Loucy (cell line): ENCODE data around the gene CKS2.

Source experiments
- H2AFZ ChIP-seq: fragments of 200-600 bp; sonication (generic); 2 replicates; pipeline ENCODE4 v1.6.0; 2016; ENCODE audit warnings: antibody characterized with exemption, mild to moderate bottlenecking, low read length, moderate library complexity
- H3F3A ChIP-seq: fragments of 200-600 bp; 2 replicates; pipeline ENCODE4 v1.6.0; 2016; ENCODE audit warnings: antibody characterized with exemption, low read depth, mild to moderate bottlenecking
- H3K27me3 ChIP-seq: fragments of 200-600 bp; sonication (generic); 2 replicates; pipeline ENCODE4 v1.6.1; 2014; ENCODE audit warnings: low read length, mild to moderate bottlenecking; ENCODE audit not compliant: insufficient read depth, poor library complexity, severe bottlenecking
- H3K36me3 ChIP-seq: fragments of 200-600 bp; sonication (generic); 2 replicates; pipeline ENCODE4 v1.6.1; 2016; ENCODE audit warnings: low read length; ENCODE audit not compliant: insufficient read depth
- H3K4me1 ChIP-seq: fragments of 200-600 bp; sonication (generic); 2 replicates; pipeline ENCODE4 v1.5.1; 2014; ENCODE audit warnings: low read length, mild to moderate bottlenecking; ENCODE audit not compliant: insufficient read depth, poor library complexity, severe bottlenecking
- H3K4me2 ChIP-seq: fragments of 200-600 bp; sonication (generic); 2 replicates; pipeline ENCODE4 v1.6.0; 2014; ENCODE audit warnings: antibody characterized with exemption, low read length, low read depth, mild to moderate bottlenecking; ENCODE audit not compliant: poor library complexity, severe bottlenecking
- H3K4me3 ChIP-seq: fragments of 200-600 bp; sonication (generic); 2 replicates; pipeline ENCODE4 v1.5.1; 2014; ENCODE audit warnings: low read length, mild to moderate bottlenecking, mixed read lengths; ENCODE audit not compliant: poor library complexity, severe bottlenecking
- H3K79me2 ChIP-seq: fragments of 200-600 bp; sonication (generic); 2 replicates; pipeline ENCODE4 v1.6.1; 2014; ENCODE audit warnings: low read length; ENCODE audit not compliant: insufficient read depth
- H3K9ac ChIP-seq: fragments of 200-600 bp; sonication (generic); 2 replicates; pipeline ENCODE4 v1.6.0; 2014; ENCODE audit warnings: mild to moderate bottlenecking, low read depth, low read length, moderate library complexity; ENCODE audit not compliant: poor library complexity, severe bottlenecking
- H3K9me2 ChIP-seq: fragments of 200-600 bp; sonication (generic); replicated peaks from 2 replicates; pipeline ENCODE4 v1.6.1; 2016; ENCODE audit warnings: low read depth, low read length, mixed read lengths
- H3K9me3 ChIP-seq: fragments of 200-600 bp; sonication (generic); 2 replicates; pipeline ENCODE4 v1.6.1; 2014; ENCODE audit warnings: mild to moderate bottlenecking, antibody characterized with exemption, low read length, low read depth; ENCODE audit not compliant: insufficient read depth
- H4K20me1 ChIP-seq: fragments of 200-600 bp; sonication (generic); 2 replicates; pipeline ENCODE4 v1.6.0; 2014; ENCODE audit warnings: antibody characterized with exemption, low read length, mild to moderate bottlenecking; ENCODE audit not compliant: insufficient read depth, poor library complexity, severe bottlenecking
- CTCF ChIP-seq: fragments of 200-600 bp; sonication (generic); conservative IDR thresholded peaks from 2 replicates; pipeline ENCODE4 v1.5.1; 2014; ENCODE audit warnings: mild to moderate bottlenecking, antibody characterized with exemption, low read length
- EZH2phosphoT487 ChIP-seq: fragments of 200-600 bp; IDR thresholded peaks from 2 replicates; pipeline ENCODE4 v1.6.1; 2018; ENCODE audit warnings: antibody characterized with exemption, mild to moderate bottlenecking, moderate library complexity, borderline replicate concordance

The CKS2 gene

GRCh38 chr9:89350988-89351557 lies 40.1 kb downstream of the CKS2 start:
- H3K9me3 ChIP-seq: no peaks in the 10 kb centered on the region
- no peaks in the 10 kb centered on the region for H3K27me3 ChIP-seq
- H3K9ac ChIP-seq: no peak overlapping the region
- H3K36me3 ChIP-seq: peaks cover 96% of the 10 kb centered on the region; the same call in 1 of the 2 replicates
- no peak overlapping the region for H3K4me2 ChIP-seq
- H3K4me3 ChIP-seq: no peak overlapping the region
- no peaks in the 10 kb centered on the region for H3K4me1 ChIP-seq
- no peak overlapping the region for H2AFZ ChIP-seq
- no peaks in the 10 kb centered on the region for H4K20me1 ChIP-seq
- H3F3A ChIP-seq: no peaks in the 10 kb centered on the region
- no peaks in the 10 kb centered on the region for H3K79me2 ChIP-seq
- TF ChIP-seq EZH2phosphoT487 (no peak), CTCF (no peak)
- H3K9me2 ChIP-seq: no peaks in the 10 kb centered on the region

GRCh38 chr9:89351584-89352300 lies 40.7 kb downstream of the CKS2 start:
- no peak overlapping the region for H2AFZ ChIP-seq
- no peak overlapping the region for H3K4me2 ChIP-seq
- TF ChIP-seq EZH2phosphoT487 (no peak), CTCF (no peak)
- H3K27me3 ChIP-seq: no peaks in the 10 kb centered on the region
- H3K9ac ChIP-seq: no peak overlapping the region
- H3K9me2 ChIP-seq: no peaks in the 10 kb centered on the region
- H3K79me2 ChIP-seq: no peaks in the 10 kb centered on the region
- no peaks in the 10 kb centered on the region for H3K4me1 ChIP-seq
- H3K36me3 ChIP-seq: peaks cover 94% of the 10 kb centered on the region; the same call in 1 of the 2 replicates
- no peaks in the 10 kb centered on the region for H3F3A ChIP-seq
- H4K20me1 ChIP-seq: no peaks in the 10 kb centered on the region
- H3K4me3 ChIP-seq: no peak overlapping the region
- H3K9me3 ChIP-seq: no peaks in the 10 kb centered on the region

GRCh38 chr9:89352451-89352850 lies 41.5 kb downstream of the CKS2 start:
- no peak overlapping the region for H3K4me2 ChIP-seq
- no peaks in the 10 kb centered on the region for H4K20me1 ChIP-seq
- no peaks in the 10 kb centered on the region for H3K79me2 ChIP-seq
- H3K36me3 ChIP-seq: peaks cover 93% of the 10 kb centered on the region; the same call in 1 of the 2 replicates
- TF ChIP-seq EZH2phosphoT487: no peak
- no peak for TF ChIP-seq CTCF
- no peaks in the 10 kb centered on the region for H3K9me3 ChIP-seq
- H3K9me2 ChIP-seq: no peaks in the 10 kb centered on the region
- H3K27me3 ChIP-seq: no peaks in the 10 kb centered on the region
- H2AFZ ChIP-seq: no peak overlapping the region
- H3K4me1 ChIP-seq: peaks cover 4% of the 10 kb centered on the region
- no peak overlapping the region for H3K4me3 ChIP-seq
- no peak overlapping the region for H3K9ac ChIP-seq
- H3F3A ChIP-seq: no peaks in the 10 kb centered on the region
